ENCODE results near the gene NME4.

GRCh38 chr16:366476-366875, 30.5 kb upstream of the NME4 start:
- TF ChIP-seq CTCF (IDR thresholded peaks at IDR 0.05) (no peak), POLR2A (IDR thresholded peaks at IDR 0.05) (no peak)

All from suprapubic skin (tissue), 3 donors.